HEK293T (cell line): ENCODE results near the gene ZNF181.

Source experiments
- ELF4 ChIP-seq: fragments of 450-650 bp; IDR thresholded peaks from 2 replicates; pipeline ENCODE4 v1.6.1; 2017; ENCODE audit warnings: antibody characterized with exemption
- FOXA1 ChIP-seq: fragments of 450-650 bp; IDR thresholded peaks from 2 replicates; pipeline ENCODE4 v1.6.1; 2016; ENCODE audit warnings: mild to moderate bottlenecking
- FOXK2 ChIP-seq: fragments of 450-650 bp; IDR thresholded peaks from 2 replicates; pipeline ENCODE4 v1.6.1; 2016; ENCODE audit warnings: mild to moderate bottlenecking
- FOXM1 ChIP-seq: fragments of 450-650 bp; IDR thresholded peaks from 2 replicates; pipeline ENCODE4 v1.6.1; 2017; ENCODE audit warnings: mild to moderate bottlenecking, borderline replicate concordance
- HDGF ChIP-seq: fragments of 450-650 bp; IDR thresholded peaks from 2 replicates; pipeline ENCODE4 v1.6.1; 2017; ENCODE audit warnings: antibody characterized with exemption, borderline replicate concordance
- SP1 ChIP-seq: fragments of 450-650 bp; IDR thresholded peaks from 2 replicates; pipeline ENCODE4 v1.6.1; 2017
- SUZ12 ChIP-seq: fragments of 450-650 bp; IDR thresholded peaks from 2 replicates; pipeline ENCODE4 v1.6.1; 2016; ENCODE audit warnings: mild to moderate bottlenecking

DNA sequence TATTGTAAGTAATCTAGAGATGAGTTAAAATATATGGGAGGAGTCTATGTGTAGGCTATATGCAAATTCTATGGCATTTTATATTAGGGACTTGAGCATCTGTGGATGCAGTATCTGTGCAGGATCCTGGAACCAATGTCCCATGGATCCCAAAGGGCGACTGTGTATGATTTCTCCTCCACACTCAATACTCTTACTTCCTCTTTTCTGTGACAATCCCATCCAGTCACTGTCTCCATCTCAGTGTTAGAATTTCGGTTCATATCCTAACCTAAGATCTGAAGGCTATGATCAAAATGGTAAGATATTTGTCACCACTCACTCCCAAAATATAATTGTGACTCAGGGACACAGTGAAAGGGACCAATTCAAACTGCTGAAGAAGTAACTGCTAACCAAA is 54.0 kb downstream of the ZNF181 start:
- TF ChIP-seq FOXK2 = no peak
- TF ChIP-seq FOXM1 = no peak
- no peak for TF ChIP-seq SUZ12
- TF ChIP-seq ELF4 = no peak
- TF ChIP-seq SP1 = no peak
- no peak for TF ChIP-seq HDGF
- no peak for TF ChIP-seq FOXA1
